ENCODE data around the gene MYO10.

- TF ChIP-seq, protein P1, sequence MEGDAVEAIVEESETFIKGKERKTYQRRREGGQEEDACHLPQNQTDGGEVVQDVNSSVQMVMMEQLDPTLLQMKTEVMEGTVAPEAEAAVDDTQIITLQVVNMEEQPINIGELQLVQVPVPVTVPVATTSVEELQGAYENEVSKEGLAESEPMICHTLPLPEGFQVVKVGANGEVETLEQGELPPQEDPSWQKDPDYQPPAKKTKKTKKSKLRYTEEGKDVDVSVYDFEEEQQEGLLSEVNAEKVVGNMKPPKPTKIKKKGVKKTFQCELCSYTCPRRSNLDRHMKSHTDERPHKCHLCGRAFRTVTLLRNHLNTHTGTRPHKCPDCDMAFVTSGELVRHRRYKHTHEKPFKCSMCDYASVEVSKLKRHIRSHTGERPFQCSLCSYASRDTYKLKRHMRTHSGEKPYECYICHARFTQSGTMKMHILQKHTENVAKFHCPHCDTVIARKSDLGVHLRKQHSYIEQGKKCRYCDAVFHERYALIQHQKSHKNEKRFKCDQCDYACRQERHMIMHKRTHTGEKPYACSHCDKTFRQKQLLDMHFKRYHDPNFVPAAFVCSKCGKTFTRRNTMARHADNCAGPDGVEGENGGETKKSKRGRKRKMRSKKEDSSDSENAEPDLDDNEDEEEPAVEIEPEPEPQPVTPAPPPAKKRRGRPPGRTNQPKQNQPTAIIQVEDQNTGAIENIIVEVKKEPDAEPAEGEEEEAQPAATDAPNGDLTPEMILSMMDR (conservative IDR thresholded peaks at IDR 0.05; ENCODE audit: low read length): no peak
- TF ChIP-seq EZH2phosphoT487 (IDR thresholded peaks at IDR 0.05; ENCODE audit: borderline replicate concordance, low read depth, low read length): no peak
Measured at GRCh38 chr5:16787278-16787677, 148.8 kb downstream of the MYO10 start.

Data from OCI-LY7 (cell line).